ENCODE results near the gene SHISAL2B. TPM values are rescaled to one million over a fixed set of nuclear protein-coding genes. Genes with fewer than 3 reads are reported as not detected.

Gene SHISAL2B
- total RNA-seq, 4 donors from 2014 or later: not detected

- intact Hi-C loops (cut with DNase I; ENCODE audit: low total_unique reads): no loop called here
- TF ChIP-seq POLR2A (IDR thresholded peaks at IDR 0.05): no peak
- TF ChIP-seq CTCF (IDR thresholded peaks at IDR 0.05): no peak
- H3K9me3 ChIP-seq: no peaks in the 10 kb centered on the region
- no peaks in the 10 kb centered on the region for H3K4me1 ChIP-seq
- no peaks in the 10 kb centered on the region for H3K27me3 ChIP-seq
- no peak overlapping the region for H3K27ac ChIP-seq
- no peak for DNase-seq
- H3K4me3 ChIP-seq: no peak overlapping the region
- no peaks in the 10 kb centered on the region for H3K36me3 ChIP-seq
Measured at GRCh38 chr5:64682608-64683007, 7.7 kb upstream of the SHISAL2B start.

DNA sequence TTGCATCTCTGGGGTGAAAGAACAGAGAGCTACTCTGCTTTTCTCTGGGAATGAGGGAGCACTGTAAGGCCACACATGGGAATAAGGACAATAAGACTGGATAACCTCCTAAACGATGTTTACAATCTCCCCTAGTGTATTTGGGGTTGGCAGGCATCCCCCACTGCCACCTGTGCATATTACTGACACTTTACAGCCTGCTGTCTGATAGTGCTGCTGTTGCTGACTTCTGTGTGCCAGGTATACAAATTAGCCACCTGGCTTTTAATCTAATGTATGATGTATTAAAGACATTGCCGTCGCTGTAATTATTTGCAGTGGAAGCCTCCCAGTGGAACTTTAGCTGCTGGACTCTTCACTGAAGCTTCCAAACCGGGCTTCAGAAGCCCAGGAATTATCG lies 4.4 kb upstream of the SHISAL2B start:
- H3K4me1 ChIP-seq: no peaks in the 10 kb centered on the region
- H3K27ac ChIP-seq: no peak overlapping the region
- no peak overlapping the region for H3K4me3 ChIP-seq
- no peaks in the 10 kb centered on the region for H3K27me3 ChIP-seq
- H3K36me3 ChIP-seq: no peaks in the 10 kb centered on the region
- TF ChIP-seq CTCF (IDR thresholded peaks at IDR 0.05) (no peak), POLR2A (IDR thresholded peaks at IDR 0.05) (no peak)
- no peak for DNase-seq
- H3K9me3 ChIP-seq: no peaks in the 10 kb centered on the region
- intact Hi-C loops (cut with DNase I; ENCODE audit: low total_unique reads): no loop called here

- TF ChIP-seq CTCF (IDR thresholded peaks at IDR 0.05) (no peak), POLR2A (IDR thresholded peaks at IDR 0.05) (no peak)
- H3K4me3 ChIP-seq: no peak overlapping the region
- intact Hi-C loops (cut with DNase I; ENCODE audit: low total_unique reads): no loop called here
- no peak overlapping the region for H3K27ac ChIP-seq
- DNase-seq: no peak
- no peaks in the 10 kb centered on the region for H3K27me3 ChIP-seq
- no peaks in the 10 kb centered on the region for H3K36me3 ChIP-seq
- H3K9me3 ChIP-seq: no peaks in the 10 kb centered on the region
- no peaks in the 10 kb centered on the region for H3K4me1 ChIP-seq
Measured at GRCh38 chr5:64688391-64688790, 1.9 kb upstream of the SHISAL2B start.

- Histone ChIP-seq H3K4me3 (no peak overlapping the region), H3K9me3 (no peaks in the 10 kb centered on the region), H3K36me3 (no peaks in the 10 kb centered on the region), H3K27me3 (no peaks in the 10 kb centered on the region), H3K4me1 (no peaks in the 10 kb centered on the region), H3K27ac (no peak overlapping the region)
- no peak for DNase-seq
- intact Hi-C loops (cut with DNase I; ENCODE audit: low total_unique reads): no loop called here
- TF ChIP-seq CTCF (IDR thresholded peaks at IDR 0.05): no peak
- no peak for TF ChIP-seq POLR2A (IDR thresholded peaks at IDR 0.05)
Measured at GRCh38 chr5:64688965-64689364, 1.3 kb upstream of the SHISAL2B start.

DNA sequence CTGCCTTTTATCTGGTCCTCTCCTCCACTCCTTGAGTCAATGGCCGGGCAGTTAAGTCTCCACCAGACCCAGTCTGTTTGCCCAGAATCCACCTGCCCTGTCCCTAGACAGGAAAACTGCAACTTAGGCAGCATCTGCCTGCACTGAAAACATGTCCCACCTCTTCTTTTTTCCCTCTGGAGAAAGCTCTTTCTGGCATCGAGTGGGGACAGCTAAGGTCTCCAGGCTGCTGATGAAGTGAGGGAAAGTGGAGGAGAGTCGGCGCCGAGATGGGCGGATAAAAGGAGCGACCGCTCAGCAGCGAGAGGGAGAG lies 243 bp upstream of the SHISAL2B start:
- peak overlapping the region in 1 of 2 donors; percentile 23 for H3K4me3 ChIP-seq
- no peaks in the 10 kb centered on the region for H3K27me3 ChIP-seq
- no peaks in the 10 kb centered on the region for H3K9me3 ChIP-seq
- DNase-seq: no peak
- no peaks in the 10 kb centered on the region for H3K4me1 ChIP-seq
- no peaks in the 10 kb centered on the region for H3K36me3 ChIP-seq
- H3K27ac ChIP-seq: no peak overlapping the region
- no peak for TF ChIP-seq POLR2A (IDR thresholded peaks at IDR 0.05)
- TF ChIP-seq CTCF (IDR thresholded peaks at IDR 0.05): no peak
- intact Hi-C loops (cut with DNase I; ENCODE audit: low total_unique reads): no loop called here

Data from uterus (tissue), 4 donors.